HEK293 (cell line): ENCODE results near the gene NRSN2.

Experiments
- CTCF ChIA-PET: fragments of 350-600 bp; formaldehyde crosslinking; extraction: SDS; loops from one replicate; lab custom pipeline; 2021; ENCODE audit warnings: antibody characterized with exemption; lab: Yijun Ruan, JAX
- POLR2A ChIA-PET: fragments of 300-600 bp; formaldehyde crosslinking; extraction: SDS; loops from one replicate; lab custom pipeline; 2020; ENCODE audit warnings: antibody characterized with exemption, inconsistent platforms; lab: Yijun Ruan, JAX
- H3K27ac ChIP-seq: fragments of 200-500 bp; sonication (Bioruptor generic); 2 replicates; pipeline ENCODE4 v1.5.1; 2014; ENCODE audit warnings: low read depth, low read length, control low read depth, inconsistent platforms; ENCODE audit errors: extremely low read depth
- H3K36me3 ChIP-seq, 2 experiments: fragments of 200-500 bp in 1 of 2; sonication (Bioruptor generic) in 1 of 2; 1 replicate in 1 of 2; 2 replicates in 1 of 2; pipeline ENCODE4 v1.5.1; 2014 to 2017; ENCODE audit warnings: inconsistent platforms in 2 of 2, low read length in 2 of 2; ENCODE audit not compliant: control insufficient read depth in 2 of 2, insufficient read depth in 1 of 2
- H3K4me1 ChIP-seq: fragments of 200-500 bp; sonication (Bioruptor generic); 2 replicates; pipeline ENCODE4 v1.5.1; 2014; ENCODE audit warnings: mild to moderate bottlenecking, low read length, inconsistent platforms; ENCODE audit not compliant: control insufficient read depth, insufficient read depth
- H3K4me3 ChIP-seq: 2 replicates; pipeline ENCODE4 v1.5.1; 2011; ENCODE audit warnings: low read depth, mild to moderate bottlenecking, control low read depth, low read length, moderate library complexity
- H3K9me3 ChIP-seq: fragments of 200-500 bp; sonication (Bioruptor generic); 2 replicates; pipeline ENCODE4 v1.5.1; 2014; ENCODE audit warnings: low read depth, low read length, inconsistent platforms; ENCODE audit not compliant: control insufficient read depth, insufficient read depth
- GLI4 ChIP-seq: fragments of 450-650 bp; formaldehyde crosslinking; IDR thresholded peaks from 2 replicates; pipeline ENCODE4 v1.5.1; 2016; ENCODE audit warnings: missing biosample characterization, missing genetic modification characterization
- MYNN ChIP-seq: fragments of 450-650 bp; formaldehyde crosslinking; IDR thresholded peaks from 2 replicates; pipeline ENCODE4 v1.5.1; 2016; ENCODE audit warnings: missing biosample characterization, missing genetic modification characterization, borderline replicate concordance
- PRDM1 ChIP-seq: fragments of 450-650 bp; formaldehyde crosslinking; IDR thresholded peaks from 2 replicates; pipeline ENCODE4; 2016; ENCODE audit warnings: missing biosample characterization, missing genetic modification characterization
- ZBTB7A ChIP-seq: fragments of 450-650 bp; formaldehyde crosslinking; IDR thresholded peaks from 2 replicates; pipeline ENCODE4 v1.5.1; 2016; ENCODE audit warnings: low read depth, missing biosample characterization, missing genetic modification characterization
- ZNF2 ChIP-seq: fragments of 450-650 bp; formaldehyde crosslinking; IDR thresholded peaks from 2 replicates; pipeline ENCODE4 v1.5.1; 2016; ENCODE audit warnings: missing biosample characterization, missing genetic modification characterization
- ZNF211 ChIP-seq: fragments of 450-650 bp; formaldehyde crosslinking; IDR thresholded peaks from 2 replicates; pipeline ENCODE4 v1.5.1; 2016; ENCODE audit warnings: low read depth, missing biosample characterization, missing genetic modification characterization
- ZNF223 ChIP-seq: fragments of 450-650 bp; formaldehyde crosslinking; IDR thresholded peaks from 2 replicates; pipeline ENCODE4 v1.5.1; 2016; ENCODE audit warnings: missing biosample characterization, missing genetic modification characterization
- ZNF350 ChIP-seq: fragments of 450-650 bp; formaldehyde crosslinking; IDR thresholded peaks from 2 replicates; pipeline ENCODE4 v1.5.0; 2017; ENCODE audit warnings: missing biosample characterization, mild to moderate bottlenecking, missing genetic modification characterization
- ZNF354C ChIP-seq: fragments of 450-650 bp; formaldehyde crosslinking; IDR thresholded peaks from 2 replicates; pipeline ENCODE4 v1.5.1; 2016; ENCODE audit warnings: missing biosample characterization, missing genetic modification characterization, low read depth, borderline replicate concordance
- ZNF585B ChIP-seq: fragments of 450-650 bp; formaldehyde crosslinking; IDR thresholded peaks from 2 replicates; pipeline ENCODE4 v1.5.1; 2016; ENCODE audit warnings: missing biosample characterization, missing genetic modification characterization
- ZNF768 ChIP-seq: fragments of 450-650 bp; formaldehyde crosslinking; IDR thresholded peaks from 2 replicates; pipeline ENCODE4 v1.5.1; 2018; ENCODE audit warnings: missing biosample characterization, mild to moderate bottlenecking, missing genetic modification characterization
- ZXDB ChIP-seq: fragments of 450-650 bp; formaldehyde crosslinking; IDR thresholded peaks from 2 replicates; pipeline ENCODE4 v1.5.1; 2016; ENCODE audit warnings: missing biosample characterization, missing genetic modification characterization
- TF ChIP-seq, protein P1 (sequence below): fragments of 450-650 bp; formaldehyde crosslinking; IDR thresholded peaks from 2 replicates; pipeline ENCODE4 v1.5.1; 2016; ENCODE audit warnings: missing biosample characterization, missing genetic modification characterization
- TF ChIP-seq, protein P2 (sequence below): fragments of 450-650 bp; formaldehyde crosslinking; IDR thresholded peaks from 2 replicates; pipeline ENCODE4 v1.5.1; 2016; ENCODE audit warnings: missing biosample characterization, missing genetic modification characterization
- TF ChIP-seq, protein P3 (sequence below): fragments of 450-650 bp; formaldehyde crosslinking; IDR thresholded peaks from 2 replicates; pipeline ENCODE4 v1.5.1; 2017; ENCODE audit warnings: missing biosample characterization, mild to moderate bottlenecking, missing genetic modification characterization, moderate library complexity
- TF ChIP-seq, protein P4 (sequence below): fragments of 450-650 bp; formaldehyde crosslinking; IDR thresholded peaks from 2 replicates; pipeline ENCODE4 v1.5.0; 2017; ENCODE audit warnings: missing biosample characterization, missing genetic modification characterization, borderline replicate concordance
- TF ChIP-seq, protein P5 (sequence below): fragments of 450-650 bp; formaldehyde crosslinking; optimal IDR thresholded peaks from 2 replicates; pipeline ENCODE3; 2016; ENCODE audit warnings: missing biosample characterization, mild to moderate bottlenecking, missing genetic modification characterization
- TF ChIP-seq, protein P6 (sequence below): fragments of 450-650 bp; formaldehyde crosslinking; IDR thresholded peaks from 2 replicates; pipeline ENCODE4 v1.5.1; 2017; ENCODE audit warnings: missing biosample characterization, missing genetic modification characterization
- TF ChIP-seq, protein P7 (sequence below): fragments of 450-650 bp; formaldehyde crosslinking; IDR thresholded peaks from 2 replicates; pipeline ENCODE4 v1.5.1; 2016; ENCODE audit warnings: missing biosample characterization, missing genetic modification characterization

The NRSN2 gene

DNA sequence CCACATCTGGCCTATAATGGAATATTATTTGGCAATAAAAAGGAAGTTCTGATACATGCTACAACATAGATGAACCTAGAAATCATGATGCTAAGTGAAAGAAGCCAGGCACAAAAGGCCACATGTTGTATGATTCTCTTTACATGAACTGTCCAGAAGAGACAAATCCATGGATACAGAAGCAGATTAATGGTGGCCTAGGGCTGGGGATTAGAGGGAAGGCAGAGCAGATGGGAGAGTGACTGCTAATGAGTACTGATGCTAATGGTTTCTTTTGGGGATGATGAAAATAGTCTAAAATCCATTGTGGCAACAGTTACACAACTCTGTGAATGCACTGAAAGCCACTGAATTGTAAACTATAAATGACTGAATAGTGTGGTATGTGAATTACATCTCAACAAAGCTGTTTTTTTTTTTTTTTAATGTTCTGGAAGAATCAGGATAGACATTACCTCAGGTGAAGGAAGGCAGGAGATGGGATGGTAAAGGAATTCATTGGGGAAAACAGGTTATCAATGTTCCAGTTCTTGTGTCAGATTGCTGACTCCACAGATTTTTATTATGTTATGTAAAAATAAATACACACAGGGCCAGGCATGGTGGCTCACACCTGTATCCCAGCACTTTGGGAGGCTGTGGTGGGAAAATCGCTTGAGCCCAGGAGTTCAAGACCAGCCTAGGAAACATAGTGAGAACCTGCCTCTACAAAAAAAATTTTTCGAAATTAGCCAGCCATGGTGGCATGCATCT lies 30.4 kb upstream of the NRSN2 start:
- H3K36me3 ChIP-seq: no peaks in the 10 kb centered on the region
- CTCF ChIA-PET: no interaction called here
- no peaks in the 10 kb centered on the region; the same call in 1 of the 2 replicates for H3K9me3 ChIP-seq
- H3K27ac ChIP-seq: no peak overlapping the region
- TF ChIP-seq ZNF354C (tag by site-specific recombination) (no peak), GLI4 (tag by site-specific recombination) (no peak), MYNN (tag by site-specific recombination) (no peak), ZBTB7A (no peak), ZNF768 (tag by site-specific recombination) (no peak), ZXDB (no peak), ZNF223 (tag by site-specific recombination) (no peak), ZNF2 (no peak), PRDM1 (tag by site-specific recombination) (no peak), ZNF585B (tag by site-specific recombination) (no peak), ZNF350 (tag by site-specific recombination) (no peak), ZNF211 (tag by site-specific recombination) (no peak)
- TF ChIP-seq, protein P1, sequence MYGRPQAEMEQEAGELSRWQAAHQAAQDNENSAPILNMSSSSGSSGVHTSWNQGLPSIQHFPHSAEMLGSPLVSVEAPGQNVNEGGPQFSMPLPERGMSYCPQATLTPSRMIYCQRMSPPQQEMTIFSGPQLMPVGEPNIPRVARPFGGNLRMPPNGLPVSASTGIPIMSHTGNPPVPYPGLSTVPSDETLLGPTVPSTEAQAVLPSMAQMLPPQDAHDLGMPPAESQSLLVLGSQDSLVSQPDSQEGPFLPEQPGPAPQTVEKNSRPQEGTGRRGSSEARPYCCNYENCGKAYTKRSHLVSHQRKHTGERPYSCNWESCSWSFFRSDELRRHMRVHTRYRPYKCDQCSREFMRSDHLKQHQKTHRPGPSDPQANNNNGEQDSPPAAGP (tag by site-specific recombination): no peak
- TF ChIP-seq, protein P2, sequence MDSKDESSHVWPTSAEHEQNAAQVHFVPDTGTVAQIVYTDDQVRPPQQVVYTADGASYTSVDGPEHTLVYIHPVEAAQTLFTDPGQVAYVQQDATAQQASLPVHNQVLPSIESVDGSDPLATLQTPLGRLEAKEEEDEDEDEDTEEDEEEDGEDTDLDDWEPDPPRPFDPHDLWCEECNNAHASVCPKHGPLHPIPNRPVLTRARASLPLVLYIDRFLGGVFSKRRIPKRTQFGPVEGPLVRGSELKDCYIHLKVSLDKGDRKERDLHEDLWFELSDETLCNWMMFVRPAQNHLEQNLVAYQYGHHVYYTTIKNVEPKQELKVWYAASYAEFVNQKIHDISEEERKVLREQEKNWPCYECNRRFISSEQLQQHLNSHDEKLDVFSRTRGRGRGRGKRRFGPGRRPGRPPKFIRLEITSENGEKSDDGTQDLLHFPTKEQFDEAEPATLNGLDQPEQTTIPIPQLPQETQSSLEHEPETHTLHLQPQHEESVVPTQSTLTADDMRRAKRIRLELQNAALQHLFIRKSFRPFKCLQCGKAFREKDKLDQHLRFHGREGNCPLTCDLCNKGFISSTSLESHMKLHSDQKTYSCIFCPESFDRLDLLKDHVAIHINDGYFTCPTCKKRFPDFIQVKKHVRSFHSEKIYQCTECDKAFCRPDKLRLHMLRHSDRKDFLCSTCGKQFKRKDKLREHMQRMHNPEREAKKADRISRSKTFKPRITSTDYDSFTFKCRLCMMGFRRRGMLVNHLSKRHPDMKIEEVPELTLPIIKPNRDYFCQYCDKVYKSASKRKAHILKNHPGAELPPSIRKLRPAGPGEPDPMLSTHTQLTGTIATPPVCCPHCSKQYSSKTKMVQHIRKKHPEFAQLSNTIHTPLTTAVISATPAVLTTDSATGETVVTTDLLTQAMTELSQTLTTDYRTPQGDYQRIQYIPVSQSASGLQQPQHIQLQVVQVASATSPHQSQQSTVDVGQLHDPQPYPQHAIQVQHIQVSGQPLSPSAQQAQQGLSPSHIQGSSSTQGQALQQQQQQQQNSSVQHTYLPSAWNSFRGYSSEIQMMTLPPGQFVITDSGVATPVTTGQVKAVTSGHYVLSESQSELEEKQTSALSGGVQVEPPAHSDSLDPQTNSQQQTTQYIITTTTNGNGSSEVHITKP (tag by site-specific recombination): no peak
- TF ChIP-seq, protein P3, sequence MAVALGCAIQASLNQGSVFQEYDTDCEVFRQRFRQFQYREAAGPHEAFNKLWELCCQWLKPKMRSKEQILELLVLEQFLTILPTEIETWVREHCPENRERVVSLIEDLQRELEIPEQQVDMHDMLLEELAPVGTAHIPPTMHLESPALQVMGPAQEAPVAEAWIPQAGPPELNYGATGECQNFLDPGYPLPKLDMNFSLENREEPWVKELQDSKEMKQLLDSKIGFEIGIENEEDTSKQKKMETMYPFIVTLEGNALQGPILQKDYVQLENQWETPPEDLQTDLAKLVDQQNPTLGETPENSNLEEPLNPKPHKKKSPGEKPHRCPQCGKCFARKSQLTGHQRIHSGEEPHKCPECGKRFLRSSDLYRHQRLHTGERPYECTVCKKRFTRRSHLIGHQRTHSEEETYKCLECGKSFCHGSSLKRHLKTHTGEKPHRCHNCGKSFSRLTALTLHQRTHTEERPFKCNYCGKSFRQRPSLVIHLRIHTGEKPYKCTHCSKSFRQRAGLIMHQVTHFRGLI (tag by site-specific recombination): no peak
- TF ChIP-seq, protein P4, sequence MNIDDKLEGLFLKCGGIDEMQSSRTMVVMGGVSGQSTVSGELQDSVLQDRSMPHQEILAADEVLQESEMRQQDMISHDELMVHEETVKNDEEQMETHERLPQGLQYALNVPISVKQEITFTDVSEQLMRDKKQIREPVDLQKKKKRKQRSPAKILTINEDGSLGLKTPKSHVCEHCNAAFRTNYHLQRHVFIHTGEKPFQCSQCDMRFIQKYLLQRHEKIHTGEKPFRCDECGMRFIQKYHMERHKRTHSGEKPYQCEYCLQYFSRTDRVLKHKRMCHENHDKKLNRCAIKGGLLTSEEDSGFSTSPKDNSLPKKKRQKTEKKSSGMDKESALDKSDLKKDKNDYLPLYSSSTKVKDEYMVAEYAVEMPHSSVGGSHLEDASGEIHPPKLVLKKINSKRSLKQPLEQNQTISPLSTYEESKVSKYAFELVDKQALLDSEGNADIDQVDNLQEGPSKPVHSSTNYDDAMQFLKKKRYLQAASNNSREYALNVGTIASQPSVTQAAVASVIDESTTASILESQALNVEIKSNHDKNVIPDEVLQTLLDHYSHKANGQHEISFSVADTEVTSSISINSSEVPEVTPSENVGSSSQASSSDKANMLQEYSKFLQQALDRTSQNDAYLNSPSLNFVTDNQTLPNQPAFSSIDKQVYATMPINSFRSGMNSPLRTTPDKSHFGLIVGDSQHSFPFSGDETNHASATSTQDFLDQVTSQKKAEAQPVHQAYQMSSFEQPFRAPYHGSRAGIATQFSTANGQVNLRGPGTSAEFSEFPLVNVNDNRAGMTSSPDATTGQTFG (tag by site-specific recombination): no peak
- TF ChIP-seq, protein P5, sequence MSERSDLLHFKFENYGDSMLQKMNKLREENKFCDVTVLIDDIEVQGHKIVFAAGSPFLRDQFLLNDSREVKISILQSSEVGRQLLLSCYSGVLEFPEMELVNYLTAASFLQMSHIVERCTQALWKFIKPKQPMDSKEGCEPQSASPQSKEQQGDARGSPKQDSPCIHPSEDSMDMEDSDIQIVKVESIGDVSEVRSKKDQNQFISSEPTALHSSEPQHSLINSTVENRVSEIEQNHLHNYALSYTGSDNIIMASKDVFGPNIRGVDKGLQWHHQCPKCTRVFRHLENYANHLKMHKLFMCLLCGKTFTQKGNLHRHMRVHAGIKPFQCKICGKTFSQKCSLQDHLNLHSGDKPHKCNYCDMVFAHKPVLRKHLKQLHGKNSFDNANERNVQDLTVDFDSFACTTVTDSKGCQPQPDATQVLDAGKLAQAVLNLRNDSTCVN: no peak
- TF ChIP-seq, protein P6, sequence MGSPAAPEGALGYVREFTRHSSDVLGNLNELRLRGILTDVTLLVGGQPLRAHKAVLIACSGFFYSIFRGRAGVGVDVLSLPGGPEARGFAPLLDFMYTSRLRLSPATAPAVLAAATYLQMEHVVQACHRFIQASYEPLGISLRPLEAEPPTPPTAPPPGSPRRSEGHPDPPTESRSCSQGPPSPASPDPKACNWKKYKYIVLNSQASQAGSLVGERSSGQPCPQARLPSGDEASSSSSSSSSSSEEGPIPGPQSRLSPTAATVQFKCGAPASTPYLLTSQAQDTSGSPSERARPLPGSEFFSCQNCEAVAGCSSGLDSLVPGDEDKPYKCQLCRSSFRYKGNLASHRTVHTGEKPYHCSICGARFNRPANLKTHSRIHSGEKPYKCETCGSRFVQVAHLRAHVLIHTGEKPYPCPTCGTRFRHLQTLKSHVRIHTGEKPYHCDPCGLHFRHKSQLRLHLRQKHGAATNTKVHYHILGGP (tag by site-specific recombination): no peak
- TF ChIP-seq, protein P7, sequence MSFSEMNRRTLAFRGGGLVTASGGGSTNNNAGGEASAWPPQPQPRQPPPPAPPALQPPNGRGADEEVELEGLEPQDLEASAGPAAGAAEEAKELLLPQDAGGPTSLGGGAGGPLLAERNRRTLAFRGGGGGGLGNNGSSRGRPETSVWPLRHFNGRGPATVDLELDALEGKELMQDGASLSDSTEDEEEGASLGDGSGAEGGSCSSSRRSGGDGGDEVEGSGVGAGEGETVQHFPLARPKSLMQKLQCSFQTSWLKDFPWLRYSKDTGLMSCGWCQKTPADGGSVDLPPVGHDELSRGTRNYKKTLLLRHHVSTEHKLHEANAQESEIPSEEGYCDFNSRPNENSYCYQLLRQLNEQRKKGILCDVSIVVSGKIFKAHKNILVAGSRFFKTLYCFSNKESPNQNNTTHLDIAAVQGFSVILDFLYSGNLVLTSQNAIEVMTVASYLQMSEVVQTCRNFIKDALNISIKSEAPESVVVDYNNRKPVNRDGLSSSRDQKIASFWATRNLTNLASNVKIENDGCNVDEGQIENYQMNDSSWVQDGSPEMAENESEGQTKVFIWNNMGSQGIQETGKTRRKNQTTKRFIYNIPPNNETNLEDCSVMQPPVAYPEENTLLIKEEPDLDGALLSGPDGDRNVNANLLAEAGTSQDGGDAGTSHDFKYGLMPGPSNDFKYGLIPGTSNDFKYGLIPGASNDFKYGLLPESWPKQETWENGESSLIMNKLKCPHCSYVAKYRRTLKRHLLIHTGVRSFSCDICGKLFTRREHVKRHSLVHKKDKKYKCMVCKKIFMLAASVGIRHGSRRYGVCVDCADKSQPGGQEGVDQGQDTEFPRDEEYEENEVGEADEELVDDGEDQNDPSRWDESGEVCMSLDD: no peak
- H3K4me3 ChIP-seq: no peak overlapping the region
- POLR2A ChIA-PET: no interaction called here
- H3K4me1 ChIP-seq: peaks cover 4% of the 10 kb centered on the region; the same call in 1 of the 2 replicates
